BLaER1 (cell line): ENCODE results near the gene ZNF441.

Experiments used
- H3K27ac ChIP-seq: shearing (Covaris generic); formaldehyde crosslinking; 2 replicates; pipeline ENCODE4 v1.8.1; 2022
- H3K27me3 ChIP-seq: shearing (Covaris generic); formaldehyde crosslinking; 2 replicates; pipeline ENCODE4 v1.8.1; 2022
- H3K36me3 ChIP-seq: shearing (Covaris generic); formaldehyde crosslinking; 2 replicates; pipeline ENCODE4 v1.8.1; 2022
- H3K4me1 ChIP-seq: shearing (Covaris generic); formaldehyde crosslinking; 2 replicates; pipeline ENCODE4 v1.8.1; 2022
- H3K4me2 ChIP-seq: shearing (Covaris generic); formaldehyde crosslinking; 2 replicates; pipeline ENCODE4 v1.8.1; 2022
- H3K4me3 ChIP-seq: shearing (Covaris generic); formaldehyde crosslinking; 2 replicates; pipeline ENCODE4 v1.8.1; 2022
- H3K9ac ChIP-seq: shearing (Covaris generic); formaldehyde crosslinking; 2 replicates; pipeline ENCODE4 v1.8.1; 2022
- H3K9me3 ChIP-seq: shearing (Covaris generic); formaldehyde crosslinking; 2 replicates; pipeline ENCODE4 v1.8.1; 2022
- H4K20me1 ChIP-seq: shearing (Covaris generic); formaldehyde crosslinking; 2 replicates; pipeline ENCODE4 v1.8.1; 2022
- Cebpa-rat ChIP-seq: shearing (Covaris generic); IDR thresholded peaks from 2 replicates; pipeline ENCODE4 v1.8.1; 2022

The ZNF441 gene

GRCh38 chr19:11766597-11767591 lies at the start of gene ZNF441:
Gene ZNF441, plus strand, starts transcription at chr19:11767000. Its CDS starts 194 bp downstream, at chr19:11767194.
- Histone ChIP-seq H3K4me1 (peaks cover 22% of the 10 kb centered on the region), H3K4me3 (peak within 1 kb of the TSS; percentile 93), H4K20me1 (no peaks in the 10 kb centered on the region), H3K27ac (peak within 1 kb of the TSS; percentile 83), H3K9ac (peak within 1 kb of the TSS; percentile 90), H3K9me3 (peaks cover 36% of the 10 kb centered on the region), H3K27me3 (no peaks in the 10 kb centered on the region), H3K4me2 (peak within 1 kb of the TSS; percentile 95), H3K36me3 (peaks cover 9% of the 10 kb centered on the region)
- TF ChIP-seq Cebpa-rat, result no peak

- Histone ChIP-seq H3K9ac (no peak overlapping the region), H3K4me1 (no peaks in the 10 kb centered on the region), H3K36me3 (peaks cover 82% of the 10 kb centered on the region), H4K20me1 (no peaks in the 10 kb centered on the region), H3K27ac (no peak overlapping the region), H3K4me2 (no peak overlapping the region), H3K4me3 (peak overlapping the region; percentile 27; the same call in 1 of the 2 replicates), H3K9me3 (peaks cover 81% of the 10 kb centered on the region), H3K27me3 (no peaks in the 10 kb centered on the region)
- no peak for TF ChIP-seq Cebpa-rat
Observed at GRCh38 chr19:11721681-11722080, 45.1 kb upstream of the ZNF441 start.

GRCh38 chr19:11722414-11722813 lies 44.4 kb upstream of the ZNF441 start:
- H3K36me3 ChIP-seq, result peaks cover 89% of the 10 kb centered on the region
- no peak overlapping the region for H3K27ac ChIP-seq
- peak overlapping the region; percentile 27; the same call in 1 of the 2 replicates for H3K4me3 ChIP-seq
- H3K4me1 ChIP-seq, result no peaks in the 10 kb centered on the region
- peaks cover 88% of the 10 kb centered on the region for H3K9me3 ChIP-seq
- H3K4me2 ChIP-seq, result no peak overlapping the region
- H3K9ac ChIP-seq, result no peak overlapping the region
- no peaks in the 10 kb centered on the region for H4K20me1 ChIP-seq
- no peaks in the 10 kb centered on the region for H3K27me3 ChIP-seq
- no peak for TF ChIP-seq Cebpa-rat

GRCh38 chr19:11729586-11729985 lies 37.2 kb upstream of the ZNF441 start:
- H3K27me3 ChIP-seq, result no peaks in the 10 kb centered on the region
- TF ChIP-seq Cebpa-rat, result no peak
- H3K9ac ChIP-seq, result no peak overlapping the region
- H3K4me3 ChIP-seq, result no peak overlapping the region
- no peak overlapping the region for H3K4me2 ChIP-seq
- H3K36me3 ChIP-seq, result peaks cover 82% of the 10 kb centered on the region
- peaks cover 84% of the 10 kb centered on the region for H3K9me3 ChIP-seq
- no peaks in the 10 kb centered on the region for H4K20me1 ChIP-seq
- no peaks in the 10 kb centered on the region for H3K4me1 ChIP-seq
- no peak overlapping the region for H3K27ac ChIP-seq

GRCh38 chr19:11735375-11735774 lies 31.4 kb upstream of the ZNF441 start:
- H3K4me2 ChIP-seq, result no peak overlapping the region
- no peaks in the 10 kb centered on the region for H3K27me3 ChIP-seq
- H3K27ac ChIP-seq, result no peak overlapping the region
- H3K4me3 ChIP-seq, result no peak overlapping the region
- peaks cover 33% of the 10 kb centered on the region for H3K4me1 ChIP-seq
- H3K36me3 ChIP-seq, result peaks cover 38% of the 10 kb centered on the region
- H4K20me1 ChIP-seq, result peaks cover 34% of the 10 kb centered on the region
- H3K9me3 ChIP-seq, result peaks cover 32% of the 10 kb centered on the region
- TF ChIP-seq Cebpa-rat, result no peak
- no peak overlapping the region for H3K9ac ChIP-seq

- Histone ChIP-seq H3K4me1 (peaks cover 33% of the 10 kb centered on the region), H3K36me3 (peaks cover 25% of the 10 kb centered on the region), H3K27me3 (no peaks in the 10 kb centered on the region), H3K4me3 (peak overlapping the region; percentile 99; the same call in 1 of the 2 replicates), H3K9me3 (peaks cover 18% of the 10 kb centered on the region), H3K4me2 (peak overlapping the region; percentile 98), H3K9ac (no peak overlapping the region), H4K20me1 (peaks cover 34% of the 10 kb centered on the region), H3K27ac (no peak overlapping the region; the same call in 1 of the 2 replicates)
- no peak for TF ChIP-seq Cebpa-rat
Observed at GRCh38 chr19:11736696-11737095, 30.1 kb upstream of the ZNF441 start.

- peaks cover 34% of the 10 kb centered on the region for H4K20me1 ChIP-seq
- H3K4me1 ChIP-seq, result peaks cover 33% of the 10 kb centered on the region
- H3K4me2 ChIP-seq, result peak overlapping the region; percentile 98
- no peak for TF ChIP-seq Cebpa-rat
- peak overlapping the region; percentile 99 for H3K4me3 ChIP-seq
- H3K9ac ChIP-seq, result peak overlapping the region; percentile 92
- no peaks in the 10 kb centered on the region for H3K27me3 ChIP-seq
- H3K9me3 ChIP-seq, result peaks cover 4% of the 10 kb centered on the region; the same call in 1 of the 2 replicates
- peak overlapping the region; percentile 85 for H3K27ac ChIP-seq
- peaks cover 11% of the 10 kb centered on the region for H3K36me3 ChIP-seq
Observed at GRCh38 chr19:11737964-11738745, 28.6 kb upstream of the ZNF441 start.

- peaks cover 4% of the 10 kb centered on the region; the same call in 1 of the 2 replicates for H3K36me3 ChIP-seq
- TF ChIP-seq Cebpa-rat, result no peak
- H3K4me1 ChIP-seq, result peaks cover 33% of the 10 kb centered on the region
- H3K9ac ChIP-seq, result peak within 1 kb of the TSS; percentile 92
- peak within 1 kb of the TSS; percentile 98 for H3K4me2 ChIP-seq
- H3K9me3 ChIP-seq, result no peaks in the 10 kb centered on the region
- no peaks in the 10 kb centered on the region for H3K27me3 ChIP-seq
- peaks cover 34% of the 10 kb centered on the region for H4K20me1 ChIP-seq
- peak within 1 kb of the TSS; percentile 85 for H3K27ac ChIP-seq
- peak within 1 kb of the TSS; percentile 99 for H3K4me3 ChIP-seq
Observed at GRCh38 chr19:11738746-11739620, 27.8 kb upstream of the ZNF441 start, which contains the start of gene ZNF823. Gene ZNF823, minus strand, starts transcription at chr19:11738946. Its CDS starts 127 bp downstream, at chr19:11738819.

- no peaks in the 10 kb centered on the region for H3K4me1 ChIP-seq
- H3K36me3 ChIP-seq, result no peaks in the 10 kb centered on the region
- TF ChIP-seq Cebpa-rat, result no peak
- H3K27ac ChIP-seq, result no peak overlapping the region
- no peaks in the 10 kb centered on the region for H4K20me1 ChIP-seq
- H3K9ac ChIP-seq, result no peak overlapping the region
- H3K9me3 ChIP-seq, result peaks cover 33% of the 10 kb centered on the region
- no peaks in the 10 kb centered on the region for H3K27me3 ChIP-seq
- no peak overlapping the region for H3K4me2 ChIP-seq
- no peak overlapping the region for H3K4me3 ChIP-seq
Observed at GRCh38 chr19:11745869-11746268, 20.9 kb upstream of the ZNF441 start.
